Transverse colon (tissue), 4 donors: Measurements from ENCODE around the gene PTPRQ. TPM values are rescaled to one million over a fixed set of nuclear protein-coding genes. Genes with fewer than 3 reads are reported as not detected.

ENCODE experiments used
- DNase-seq: peaks from one replicate; pipeline ENCODE4 v3.0.0-alpha.2; 2019
- H3K27ac ChIP-seq, 4 donors: fragments of 200-600 bp; sonication (generic); 2 replicates each; pipeline ENCODE4 v1.5.1; 2016 to 2018; ENCODE audit warnings: inconsistent platforms in 4 of 4
- H3K27me3 ChIP-seq: fragments of 200-600 bp; sonication (generic); 2 replicates; pipeline ENCODE4 v1.5.1; 2017; ENCODE audit warnings: inconsistent platforms
- H3K36me3 ChIP-seq, 4 donors: fragments of 200-600 bp; sonication (generic); 2 replicates each; pipeline ENCODE4 v1.5.1; 2017 to 2019; ENCODE audit warnings: inconsistent platforms in 4 of 4
- H3K4me1 ChIP-seq, 4 donors: fragments of 200-600 bp; sonication (generic); 2 replicates each; pipeline ENCODE4 v1.5.1; 2017 to 2020; ENCODE audit warnings: inconsistent platforms in 4 of 4
- H3K4me3 ChIP-seq, 4 donors: fragments of 200-600 bp; sonication (generic); 1 replicate in 1 of 4; 2 replicates in 3 of 4; pipeline versions ENCODE4 v1.5.1 to v1.6.1; 2017 to 2019; ENCODE audit warnings: inconsistent platforms in 4 of 4
- H3K9me3 ChIP-seq, 2 donors: fragments of 200-600 bp; sonication (generic); 2 replicates each; pipeline ENCODE4 v1.5.1; 2017 to 2019; ENCODE audit warnings: inconsistent platforms in 2 of 2
- EP300 ChIP-seq: sonication (generic); formaldehyde crosslinking; IDR thresholded peaks from one replicate; pipeline ENCODE4 v1.6.1; 2017; ENCODE audit warnings: antibody characterized with exemption, low read depth
- POLR2A ChIP-seq: fragments of 450-650 bp; IDR thresholded peaks from one replicate; pipeline ENCODE4 v1.6.1; 2016; ENCODE audit warnings: antibody characterized with exemption, mild to moderate bottlenecking, moderate library complexity
- POLR2AphosphoS5 ChIP-seq, 3 donors: sonication (generic); formaldehyde crosslinking; IDR thresholded peaks; one replicate each; pipeline ENCODE4 v1.6.1; 2016; ENCODE audit warnings: antibody characterized with exemption in 3 of 3
- WGBS, 2 donors: methylation state at CpG; one replicate each; pipeline ENCODE4 v1.1.5; 2018; ENCODE audit warnings: low coverage in 1 of 2; 5-methylcytosine and 5-hydroxymethylcytosine counted together
- in situ Hi-C, 4 donors: fragments of 200-750 bp; cut with MboI; loops; one replicate each; pipeline versions ENCODE4 v1.15.0 to v1.15.1; 2017; ENCODE audit warnings: low sequenced_read_pairs in 3 of 4, low pct_ligation_motif_present in 1 of 4, low pct_unique_long_range_greater_than_20kb in 1 of 4
- intact Hi-C: fragments of 100-400 bp; cut with DNase I; formaldehyde crosslinking; loops from one replicate; pipeline ENCODE4 v1.15.1; 2023; ENCODE audit warnings: low total_unique reads
- total RNA-seq, 4 donors: library from RNA; depleted of rRNA; stranded (reverse); fragments of >200 nt; gene quantifications; one replicate each; pipeline ENCODE4 v1.1.0, GENCODE V29; 2016
- TF ChIP-seq, protein P1 (sequence below), 5 experiments: fragments of 200-600 bp in 3 of 5; fragments of 450-650 bp in 2 of 5; sonication (generic) in 3 of 5; IDR thresholded peaks; 1 replicate in 2 of 5; 2 replicates in 3 of 5; pipeline ENCODE4 v1.5.1; 2016 to 2017; ENCODE audit warnings: antibody characterized with exemption in 5 of 5, inconsistent platforms in 3 of 5, mild to moderate bottlenecking in 2 of 5, moderate library complexity in 1 of 5

PTPRQ gene
- total RNA-seq, 4 donors from 2014 or later: under 0.01 to 0.16 TPM; not detected in 2

DNA sequence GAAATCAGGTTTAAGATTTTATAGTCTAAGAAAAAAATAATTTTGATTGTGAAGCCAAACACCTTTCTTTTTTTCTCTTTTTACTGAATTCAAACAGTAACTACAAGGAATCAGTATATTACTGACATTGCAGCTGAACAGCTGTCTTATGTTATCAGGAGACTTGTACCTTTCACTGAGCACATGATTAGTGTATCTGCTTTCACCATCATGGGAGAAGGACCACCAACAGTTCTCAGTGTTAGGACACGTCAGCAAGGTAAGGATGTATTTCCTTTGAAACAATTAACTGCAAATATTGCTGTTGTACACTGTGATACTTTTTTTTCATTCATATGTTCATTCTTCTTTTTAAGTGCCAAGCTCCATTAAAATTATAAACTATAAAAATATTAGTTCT, 50.8 kb downstream of the PTPRQ start:
- no peak overlapping the region for H3K4me3 ChIP-seq
- DNase-seq: no peak
- H3K27me3 ChIP-seq: no peaks in the 10 kb centered on the region
- H3K36me3 ChIP-seq: no peaks in the 10 kb centered on the region
- intact Hi-C loops (no loop called here), in situ Hi-C loops (no loop called here)
- WGBS, 2 donors: 50 to 64% methylated on average over 1 of the region's 1 CpG
- H3K4me1 ChIP-seq: no peaks in the 10 kb centered on the region
- TF ChIP-seq, protein P1, sequence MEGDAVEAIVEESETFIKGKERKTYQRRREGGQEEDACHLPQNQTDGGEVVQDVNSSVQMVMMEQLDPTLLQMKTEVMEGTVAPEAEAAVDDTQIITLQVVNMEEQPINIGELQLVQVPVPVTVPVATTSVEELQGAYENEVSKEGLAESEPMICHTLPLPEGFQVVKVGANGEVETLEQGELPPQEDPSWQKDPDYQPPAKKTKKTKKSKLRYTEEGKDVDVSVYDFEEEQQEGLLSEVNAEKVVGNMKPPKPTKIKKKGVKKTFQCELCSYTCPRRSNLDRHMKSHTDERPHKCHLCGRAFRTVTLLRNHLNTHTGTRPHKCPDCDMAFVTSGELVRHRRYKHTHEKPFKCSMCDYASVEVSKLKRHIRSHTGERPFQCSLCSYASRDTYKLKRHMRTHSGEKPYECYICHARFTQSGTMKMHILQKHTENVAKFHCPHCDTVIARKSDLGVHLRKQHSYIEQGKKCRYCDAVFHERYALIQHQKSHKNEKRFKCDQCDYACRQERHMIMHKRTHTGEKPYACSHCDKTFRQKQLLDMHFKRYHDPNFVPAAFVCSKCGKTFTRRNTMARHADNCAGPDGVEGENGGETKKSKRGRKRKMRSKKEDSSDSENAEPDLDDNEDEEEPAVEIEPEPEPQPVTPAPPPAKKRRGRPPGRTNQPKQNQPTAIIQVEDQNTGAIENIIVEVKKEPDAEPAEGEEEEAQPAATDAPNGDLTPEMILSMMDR (IDR thresholded peaks at IDR 0.05): no peak
- no peak for TF ChIP-seq POLR2AphosphoS5 (IDR thresholded peaks at IDR 0.05)
- TF ChIP-seq EP300: no peak
- no peak for TF ChIP-seq POLR2A
- H3K27ac ChIP-seq: no peak overlapping the region
- no peaks in the 10 kb centered on the region for H3K9me3 ChIP-seq

DNA sequence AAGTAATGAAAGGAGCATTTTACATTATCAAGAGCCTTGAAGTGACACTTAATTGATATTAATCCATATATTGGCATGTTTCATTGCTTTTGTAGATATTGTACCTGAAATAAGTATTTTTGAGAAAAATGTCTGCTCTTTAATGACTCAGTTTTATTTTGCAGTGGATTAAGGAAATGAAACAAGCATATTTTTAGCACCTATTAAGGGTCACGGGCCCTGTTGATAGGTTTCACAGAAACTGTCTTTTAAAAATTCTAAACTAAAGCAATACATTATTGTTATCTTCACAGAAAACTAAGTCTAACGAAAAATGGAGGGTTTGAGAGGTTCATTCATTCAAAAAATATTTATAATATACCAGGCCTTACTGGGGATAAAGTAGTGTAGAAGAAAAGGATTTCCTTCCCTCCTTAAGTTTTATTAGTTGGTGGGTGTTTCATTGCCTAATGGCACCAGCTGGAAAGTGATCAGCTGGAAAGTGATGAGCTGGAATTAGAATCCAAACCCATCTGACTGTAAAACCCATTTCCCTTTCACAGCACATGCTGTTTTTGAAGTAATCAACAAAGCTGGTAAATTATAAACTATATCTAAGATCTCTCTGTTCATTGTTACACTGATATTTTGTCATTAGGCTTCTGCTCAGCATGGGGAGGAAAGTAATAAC, 54.2 kb downstream of the PTPRQ start:
- Histone ChIP-seq H3K27ac (no peak overlapping the region), H3K4me3 (no peak overlapping the region), H3K36me3 (no peaks in the 10 kb centered on the region), H3K4me1 (no peaks in the 10 kb centered on the region), H3K9me3 (no peaks in the 10 kb centered on the region), H3K27me3 (no peaks in the 10 kb centered on the region)
- intact Hi-C loops: no loop called here
- 29 to 37% methylated on average over 2 of the region's 2 CpGs for WGBS, 2 donors
- TF ChIP-seq EP300 (no peak), POLR2A (no peak), POLR2AphosphoS5 (IDR thresholded peaks at IDR 0.05) (no peak)
- TF ChIP-seq, protein P1 (IDR thresholded peaks at IDR 0.05): no peak
- in situ Hi-C loops: no loop called here
- no peak for DNase-seq

DNA sequence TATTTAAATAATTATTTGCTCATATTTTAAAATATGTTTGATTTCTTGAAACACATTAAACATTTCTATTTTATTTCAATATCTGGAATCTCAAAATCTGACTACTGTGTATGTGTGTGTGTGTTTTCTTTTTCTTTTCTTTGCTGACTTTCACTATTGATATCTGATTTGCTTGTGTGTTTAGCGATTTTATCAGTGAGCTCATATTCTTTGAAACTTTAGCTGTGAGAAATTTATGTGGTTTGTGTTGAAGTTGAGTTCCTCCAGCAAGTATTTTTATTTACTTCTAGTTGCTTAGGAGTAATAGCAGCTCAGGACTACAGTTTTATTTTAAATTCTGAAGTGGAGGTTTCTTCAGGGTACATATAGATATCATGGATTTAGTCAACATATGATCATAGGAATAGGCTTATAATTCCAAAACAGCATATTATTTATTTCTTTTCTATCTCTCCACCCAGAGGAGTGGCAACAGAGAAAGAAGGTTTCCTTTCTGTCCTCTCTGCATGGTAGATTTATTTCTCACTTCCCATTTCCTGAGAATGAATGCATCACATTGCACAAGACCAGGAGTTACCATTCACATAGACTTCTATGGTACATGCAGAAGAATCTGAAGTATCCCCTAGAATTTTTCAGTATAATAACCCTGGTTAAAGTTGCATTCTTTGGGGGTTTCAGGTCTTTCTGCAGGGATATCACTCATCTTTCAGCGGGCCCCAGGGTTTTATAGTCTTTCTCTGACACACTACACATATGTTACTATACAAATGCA, 60.5 kb downstream of the PTPRQ start:
- intact Hi-C loops: no loop called here
- 64 to 76% methylated on average over 2 of the region's 2 CpGs for WGBS, 2 donors
- Histone ChIP-seq H3K9me3 (no peaks in the 10 kb centered on the region), H3K4me3 (no peak overlapping the region), H3K4me1 (no peaks in the 10 kb centered on the region), H3K27ac (no peak overlapping the region), H3K27me3 (no peaks in the 10 kb centered on the region), H3K36me3 (no peaks in the 10 kb centered on the region)
- no peak for DNase-seq
- TF ChIP-seq EP300 (no peak), POLR2A (no peak), POLR2AphosphoS5 (IDR thresholded peaks at IDR 0.05) (no peak)
- TF ChIP-seq, protein P1 (IDR thresholded peaks at IDR 0.05): no peak
- in situ Hi-C loops: no loop called here

DNA sequence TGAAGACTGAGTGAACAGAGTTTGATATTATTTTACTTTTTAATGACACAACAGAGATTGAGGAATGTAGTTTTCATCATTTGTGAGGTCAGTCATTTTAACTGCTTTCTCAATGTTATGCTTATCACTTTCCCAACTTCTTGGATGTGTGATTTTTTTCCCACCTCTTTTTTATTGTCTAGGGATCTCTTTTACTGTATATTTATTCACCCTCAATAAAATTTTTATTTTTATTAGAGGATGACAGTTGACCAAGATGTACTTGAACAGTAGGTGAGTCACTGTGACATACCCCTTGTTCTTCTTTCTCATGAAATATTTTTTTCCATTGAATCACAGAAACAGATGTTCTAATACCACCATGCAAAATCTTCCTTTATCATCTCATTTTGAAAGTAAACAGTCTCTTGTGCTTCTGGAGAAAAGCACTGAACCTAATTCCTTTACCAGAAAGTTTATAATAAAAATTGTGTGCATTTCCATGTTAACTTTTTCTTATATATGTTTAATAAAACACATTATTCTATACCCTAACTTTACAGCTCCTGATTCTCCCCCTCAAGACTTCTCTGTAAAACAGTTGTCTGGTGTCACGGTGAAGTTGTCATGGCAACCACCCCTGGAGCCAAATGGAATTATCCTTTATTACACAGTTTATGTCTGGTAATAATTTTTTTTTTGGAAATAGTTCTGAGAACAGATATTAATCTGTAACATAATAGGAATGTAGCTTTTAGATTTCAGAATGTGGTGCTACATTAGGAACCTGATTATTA, 65.9 kb downstream of the PTPRQ start:
- H3K9me3 ChIP-seq: no peaks in the 10 kb centered on the region
- no peak overlapping the region for H3K27ac ChIP-seq
- H3K4me1 ChIP-seq: no peaks in the 10 kb centered on the region
- TF ChIP-seq, protein P1 (IDR thresholded peaks at IDR 0.05): no peak
- TF ChIP-seq POLR2AphosphoS5 (IDR thresholded peaks at IDR 0.05) (no peak), EP300 (no peak), POLR2A (no peak)
- 17 to 33% methylated on average over 1 of the region's 1 CpG for WGBS, 2 donors
- no peak for DNase-seq
- no peaks in the 10 kb centered on the region for H3K27me3 ChIP-seq
- intact Hi-C loops: no loop called here
- in situ Hi-C loops: no loop called here
- H3K4me3 ChIP-seq: no peak overlapping the region
- H3K36me3 ChIP-seq: no peaks in the 10 kb centered on the region
